A673 (cell line): ENCODE measurements around the gene SRSF6. TPM values are rescaled to one million over a fixed set of nuclear protein-coding genes. Genes with fewer than 3 reads are reported as not detected.
"Not testable (repeated sequence)": the region's sequence is repeated elsewhere in the genome, so short reads cannot be mapped to it uniquely, and the experiment has no call there.

Experiments used
- BruUV-seq: library from RNA; stranded (reverse); fragments of 400-500 nt; replicated peaks from 2 replicates; lab custom pipeline; 2021; lab: Mats Ljungman, UMichigan
- CTCF ChIA-PET: fragments of 300-600 bp; sonication (Branson Sonifier 250); formaldehyde crosslinking; loops from one replicate; lab custom pipeline; 2022; ENCODE audit warnings: antibody characterized with exemption; lab: Charles Lee
- POLR2A ChIA-PET: fragments of 300-600 bp; sonication (Branson Sonifier 250); formaldehyde crosslinking; loops from one replicate; lab custom pipeline; 2022; ENCODE audit warnings: antibody characterized with exemption; ENCODE audit not compliant: low non-redundant PET; lab: Charles Lee
- DNase-seq: peaks from one replicate; pipeline ENCODE4 v3.0.0-alpha.2; 2015; ENCODE audit warnings: low spot score
- H3K27ac ChIP-seq: fragments of 200-600 bp; sonication (generic); 2 replicates; pipeline ENCODE4 v1.5.1; 2016; ENCODE audit warnings: mixed run types, low read depth, mild to moderate bottlenecking, mixed read lengths, antibody characterized with exemption, low read length; ENCODE audit not compliant: poor library complexity, severe bottlenecking
- H3K27me3 ChIP-seq: fragments of 200-600 bp; sonication (generic); replicated peaks from 2 replicates; pipeline ENCODE4 v1.6.1; 2017; ENCODE audit warnings: mixed run types, low read depth, mild to moderate bottlenecking, mixed read lengths, antibody characterized with exemption, low read length; ENCODE audit not compliant: insufficient read depth, poor library complexity
- H3K36me3 ChIP-seq: fragments of 200-600 bp; sonication (generic); 2 replicates; pipeline ENCODE4 v1.6.1; 2016; ENCODE audit warnings: mixed run types, mild to moderate bottlenecking, mixed read lengths, antibody characterized with exemption, low read length; ENCODE audit not compliant: insufficient read depth, poor library complexity, severe bottlenecking
- H3K4me1 ChIP-seq: fragments of 200-600 bp; sonication (generic); 2 replicates; pipeline ENCODE4 v1.6.1; 2017; ENCODE audit warnings: mixed run types, mild to moderate bottlenecking, mixed read lengths, antibody characterized with exemption, low read length; ENCODE audit not compliant: insufficient read depth, poor library complexity, severe bottlenecking
- H3K4me3 ChIP-seq: fragments of 200-600 bp; sonication (generic); 2 replicates; pipeline ENCODE4 v1.5.1; 2016; ENCODE audit warnings: low read depth, mixed run types, mild to moderate bottlenecking, mixed read lengths, low read length; ENCODE audit not compliant: poor library complexity, severe bottlenecking
- H3K9me3 ChIP-seq: fragments of 200-600 bp; sonication (generic); 2 replicates; pipeline ENCODE4 v1.6.1; 2016; ENCODE audit warnings: mixed run types, low read depth, mild to moderate bottlenecking, mixed read lengths, antibody characterized with exemption, low read length; ENCODE audit not compliant: poor library complexity, severe bottlenecking
- CTCF ChIP-seq: fragments of 300-800, 200-600 bp; sonication (generic); conservative IDR thresholded peaks from 2 replicates; pipeline ENCODE4 v1.5.1; 2017; ENCODE audit warnings: low read depth, mild to moderate bottlenecking, antibody characterized with exemption, low read length, moderate library complexity, mixed read lengths
- EZH2 ChIP-seq: fragments of 200-600 bp; sonication (generic); IDR thresholded peaks from 2 replicates; pipeline ENCODE4 v1.6.1; 2017; ENCODE audit warnings: borderline replicate concordance, low read depth, mild to moderate bottlenecking, mixed read lengths, antibody characterized with exemption, low read length; ENCODE audit not compliant: poor library complexity, severe bottlenecking
- intact Hi-C: fragments of 100-400 bp; cut with micrococcal nuclease; formaldehyde crosslinking; loops from one replicate; pipeline ENCODE4 v1.10.0; 2022; ENCODE audit not compliant: unreplicated experiment
- total RNA-seq: library from RNA; stranded (reverse); gene quantifications from 2 replicates; pipeline ENCODE4 v1.2.3, GENCODE V29; 2021

Gene SRSF6
- total RNA-seq, 1 experiment from 2014 or later = 212 TPM

- intact Hi-C loops = no loop called here
- H3K4me3 ChIP-seq = no peak overlapping the region
- no peaks in the 10 kb centered on the region for H3K4me1 ChIP-seq
- H3K36me3 ChIP-seq = no peaks in the 10 kb centered on the region
- ChIA-PET CTCF (no interaction called here), POLR2A (no interaction called here)
- H3K27me3 ChIP-seq = peaks cover 9% of the 10 kb centered on the region
- BruUV-seq = no TSS peak
- TF ChIP-seq EZH2 (no peak), CTCF (no peak)
- no peak overlapping the region for H3K27ac ChIP-seq
- H3K9me3 ChIP-seq = peaks cover 20% of the 10 kb centered on the region
- DNase-seq = no peak
Measured at GRCh38 chr20:43415661-43416430, 41.9 kb upstream of the SRSF6 start.

- H3K4me3 ChIP-seq = no peak overlapping the region
- CTCF ChIA-PET = no interaction called here
- intact Hi-C loops = no loop called here
- TF ChIP-seq CTCF (no peak), EZH2 (no peak)
- no peak overlapping the region for H3K27ac ChIP-seq
- DNase-seq = no peak
- BruUV-seq = no TSS peak
- no peaks in the 10 kb centered on the region for H3K36me3 ChIP-seq
- H3K9me3 ChIP-seq = peaks cover 20% of the 10 kb centered on the region
- POLR2A ChIA-PET = no interaction called here
- peaks cover 7% of the 10 kb centered on the region for H3K27me3 ChIP-seq
- H3K4me1 ChIP-seq = no peaks in the 10 kb centered on the region
Measured at GRCh38 chr20:43416591-43417228, 41.0 kb upstream of the SRSF6 start.

GRCh38 chr20:43420192-43420591, 37.5 kb upstream of the SRSF6 start:
- Histone ChIP-seq H3K27ac (no peak overlapping the region), H3K4me3 (no peak overlapping the region), H3K9me3 (peaks cover 20% of the 10 kb centered on the region), H3K36me3 (no peaks in the 10 kb centered on the region), H3K27me3 (no peaks in the 10 kb centered on the region), H3K4me1 (no peaks in the 10 kb centered on the region)
- ChIA-PET POLR2A (interaction anchor here (0.7 kb wide), 1 partner anchor 9 kb away, joined by 9 read pairs; no protein-coding TSS in a partner anchor), CTCF (no interaction called here)
- intact Hi-C loops = no loop called here
- DNase-seq = no peak
- no peak for TF ChIP-seq EZH2
- no peak for TF ChIP-seq CTCF
- BruUV-seq = no TSS peak

- BruUV-seq, H3K27ac ChIP-seq, intact Hi-C loops, H3K4me3 ChIP-seq, H3K36me3 ChIP-seq, H3K4me1 ChIP-seq, POLR2A ChIA-PET, CTCF ChIA-PET, H3K27me3 ChIP-seq, DNase-seq: not testable (repeated sequence)
- peaks cover 20% of the 10 kb centered on the region for H3K9me3 ChIP-seq
Measured at GRCh38 chr20:43420913-43421312, 36.8 kb upstream of the SRSF6 start.
